ENCODE measurements around the gene CAMTA1. TPM values are rescaled to one million over a fixed set of nuclear protein-coding genes. Genes with fewer than 3 reads are reported as not detected.

CAMTA1 gene
- polyA plus RNA-seq, 3 donors = 81.9 to 89.8 (median 88.0) TPM

GRCh38 chr1:7224644-7225043, 439.4 kb downstream of the CAMTA1 start:
- DNase-seq (ENCODE audit: extremely low read depth in 1 of 11, low read depth in 9 of 11, low spot score in 4 of 11) = no peak

- DNase-seq (ENCODE audit: extremely low read depth in 1 of 11, low read depth in 9 of 11, low spot score in 4 of 11) = no peak
Observed at GRCh38 chr1:7225711-7226505, 440.7 kb downstream of the CAMTA1 start.

- DNase-seq (ENCODE audit: extremely low read depth in 1 of 11, low read depth in 9 of 11, low spot score in 4 of 11) = no peak
Observed at GRCh38 chr1:7227654-7228053, 442.4 kb downstream of the CAMTA1 start.

GRCh38 chr1:7228252-7228961, 443.2 kb downstream of the CAMTA1 start:
- DNase-seq (ENCODE audit: extremely low read depth in 1 of 11, low read depth in 9 of 11, low spot score in 4 of 11) = no peak

GRCh38 chr1:7229186-7229585, 443.9 kb downstream of the CAMTA1 start:
- no peak for DNase-seq (ENCODE audit: extremely low read depth in 1 of 11, low read depth in 9 of 11, low spot score in 4 of 11)

- no peak for DNase-seq (ENCODE audit: extremely low read depth in 1 of 11, low read depth in 9 of 11, low spot score in 4 of 11)
Observed at GRCh38 chr1:7229696-7230631, 444.7 kb downstream of the CAMTA1 start.

- no peak for DNase-seq (ENCODE audit: extremely low read depth in 1 of 11, low read depth in 9 of 11, low spot score in 4 of 11)
Observed at GRCh38 chr1:7232441-7233236, 447.4 kb downstream of the CAMTA1 start.

- no peak for DNase-seq (ENCODE audit: extremely low read depth in 1 of 11, low read depth in 9 of 11, low spot score in 4 of 11)
Observed at GRCh38 chr1:7233237-7233540, 447.9 kb downstream of the CAMTA1 start.

GRCh38 chr1:7233646-7234470, 448.6 kb downstream of the CAMTA1 start:
- no peak for DNase-seq (ENCODE audit: extremely low read depth in 1 of 11, low read depth in 9 of 11, low spot score in 4 of 11)

GRCh38 chr1:7234471-7234755, 449.2 kb downstream of the CAMTA1 start:
- DNase-seq (ENCODE audit: extremely low read depth in 1 of 11, low read depth in 9 of 11, low spot score in 4 of 11) = no peak

GRCh38 chr1:7235871-7236517, 450.7 kb downstream of the CAMTA1 start:
- DNase-seq (ENCODE audit: extremely low read depth in 1 of 11, low read depth in 9 of 11, low spot score in 4 of 11) = no peak

GRCh38 chr1:7236844-7237515, 451.7 kb downstream of the CAMTA1 start:
- DNase-seq (ENCODE audit: extremely low read depth in 1 of 11, low read depth in 9 of 11, low spot score in 4 of 11) = no peak

- DNase-seq (ENCODE audit: extremely low read depth in 1 of 11, low read depth in 9 of 11, low spot score in 4 of 11) = no peak
Observed at GRCh38 chr1:7247158-7247557, 461.9 kb downstream of the CAMTA1 start.

- DNase-seq (ENCODE audit: extremely low read depth in 1 of 11, low read depth in 9 of 11, low spot score in 4 of 11) = no peak
Observed at GRCh38 chr1:7247791-7248548, 462.7 kb downstream of the CAMTA1 start.

GRCh38 chr1:7248549-7249199, 463.4 kb downstream of the CAMTA1 start:
- DNase-seq (ENCODE audit: extremely low read depth in 1 of 11, low read depth in 9 of 11, low spot score in 4 of 11) = no peak

- DNase-seq (ENCODE audit: extremely low read depth in 1 of 11, low read depth in 9 of 11, low spot score in 4 of 11) = no peak
Observed at GRCh38 chr1:7249516-7249915, 464.3 kb downstream of the CAMTA1 start.
